Endothelial cell (in vitro differentiated cells): ENCODE results near the gene TMEM39A. TPM values are rescaled to one million over a fixed set of nuclear protein-coding genes. Genes with fewer than 3 reads are reported as not detected.

Source experiments
- DNase-seq: peaks from one replicate; pipeline ENCODE4 v3.0.0; 2021; ENCODE audit warnings: low spot score
- H3K27ac Mint-ChIP-seq: one replicate; pipeline ENCODE4 v1.8.0; 2021; ENCODE audit warnings: mixed read lengths, inconsistent platforms; ENCODE audit not compliant: unreplicated experiment
- H3K27me3 Mint-ChIP-seq: one replicate; pipeline ENCODE4 v1.8.0; 2021; ENCODE audit warnings: mild to moderate bottlenecking, moderate library complexity, mixed read lengths, inconsistent platforms; ENCODE audit not compliant: unreplicated experiment
- H3K36me3 Mint-ChIP-seq: one replicate; pipeline ENCODE4 v1.8.0; 2021; ENCODE audit warnings: mild to moderate bottlenecking, low read depth, mixed read lengths, inconsistent platforms; ENCODE audit not compliant: unreplicated experiment
- H3K4me1 Mint-ChIP-seq: one replicate; pipeline ENCODE4 v1.8.0; 2021; ENCODE audit warnings: mild to moderate bottlenecking, mixed read lengths, inconsistent platforms; ENCODE audit not compliant: unreplicated experiment
- H3K4me3 Mint-ChIP-seq: one replicate; pipeline ENCODE4 v1.8.0; 2021; ENCODE audit warnings: mild to moderate bottlenecking, mixed read lengths, inconsistent platforms; ENCODE audit not compliant: unreplicated experiment
- H3K9me3 Mint-ChIP-seq: one replicate; pipeline ENCODE4 v1.8.0; 2021; ENCODE audit warnings: mixed read lengths, inconsistent platforms; ENCODE audit not compliant: unreplicated experiment
- total RNA-seq: library from RNA; stranded (reverse); fragmentation: NEBNext Ultra II Directional; extraction: Animal tissue kit (Norgen Biotek cat#: 25700); gene quantifications from one replicate; pipeline ENCODE4 v1.2.1, GENCODE V29; 2021; ENCODE audit not compliant: unreplicated experiment
- TF ChIP-seq, protein P1 (sequence below): fragments of 200-600 bp; sonication (generic); IDR thresholded peaks from one replicate; pipeline ENCODE4 v1.5.0; 2021; ENCODE audit warnings: antibody characterized with exemption; ENCODE audit not compliant: unreplicated experiment

The TMEM39A gene
- total RNA-seq, 1 donor from 2014 or later, result 30.5 TPM

DNA sequence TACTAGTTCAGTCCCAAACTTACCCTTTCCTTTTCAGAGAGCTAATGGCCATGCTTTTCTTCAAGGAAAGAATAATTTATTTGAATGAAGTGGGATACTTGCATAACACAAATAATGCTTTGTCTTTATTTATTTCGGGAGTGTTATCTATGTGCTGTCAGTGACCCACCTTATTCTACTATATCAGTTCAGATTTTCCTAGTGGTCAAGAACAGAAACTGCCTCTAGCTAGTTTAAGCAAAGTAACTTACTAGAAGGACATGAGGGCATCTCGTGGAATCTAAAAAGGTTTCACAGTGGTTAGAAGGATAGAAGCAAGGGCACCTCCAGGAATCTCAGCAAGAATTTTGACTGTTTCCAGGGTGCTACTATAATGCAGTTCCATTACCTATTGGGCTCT lies 31.2 kb upstream of the TMEM39A start:
- Mint-ChIP-seq H3K4me1 (peaks cover 2% of the 10 kb centered on the region), H3K36me3 (peaks cover 4% of the 10 kb centered on the region), H3K4me3 (no peak overlapping the region), H3K27me3 (peaks cover 5% of the 10 kb centered on the region), H3K27ac (no peak overlapping the region), H3K9me3 (no peaks in the 10 kb centered on the region)
- DNase-seq, result no peak
- TF ChIP-seq, protein P1, sequence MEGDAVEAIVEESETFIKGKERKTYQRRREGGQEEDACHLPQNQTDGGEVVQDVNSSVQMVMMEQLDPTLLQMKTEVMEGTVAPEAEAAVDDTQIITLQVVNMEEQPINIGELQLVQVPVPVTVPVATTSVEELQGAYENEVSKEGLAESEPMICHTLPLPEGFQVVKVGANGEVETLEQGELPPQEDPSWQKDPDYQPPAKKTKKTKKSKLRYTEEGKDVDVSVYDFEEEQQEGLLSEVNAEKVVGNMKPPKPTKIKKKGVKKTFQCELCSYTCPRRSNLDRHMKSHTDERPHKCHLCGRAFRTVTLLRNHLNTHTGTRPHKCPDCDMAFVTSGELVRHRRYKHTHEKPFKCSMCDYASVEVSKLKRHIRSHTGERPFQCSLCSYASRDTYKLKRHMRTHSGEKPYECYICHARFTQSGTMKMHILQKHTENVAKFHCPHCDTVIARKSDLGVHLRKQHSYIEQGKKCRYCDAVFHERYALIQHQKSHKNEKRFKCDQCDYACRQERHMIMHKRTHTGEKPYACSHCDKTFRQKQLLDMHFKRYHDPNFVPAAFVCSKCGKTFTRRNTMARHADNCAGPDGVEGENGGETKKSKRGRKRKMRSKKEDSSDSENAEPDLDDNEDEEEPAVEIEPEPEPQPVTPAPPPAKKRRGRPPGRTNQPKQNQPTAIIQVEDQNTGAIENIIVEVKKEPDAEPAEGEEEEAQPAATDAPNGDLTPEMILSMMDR, result peak; percentile 23

DNA sequence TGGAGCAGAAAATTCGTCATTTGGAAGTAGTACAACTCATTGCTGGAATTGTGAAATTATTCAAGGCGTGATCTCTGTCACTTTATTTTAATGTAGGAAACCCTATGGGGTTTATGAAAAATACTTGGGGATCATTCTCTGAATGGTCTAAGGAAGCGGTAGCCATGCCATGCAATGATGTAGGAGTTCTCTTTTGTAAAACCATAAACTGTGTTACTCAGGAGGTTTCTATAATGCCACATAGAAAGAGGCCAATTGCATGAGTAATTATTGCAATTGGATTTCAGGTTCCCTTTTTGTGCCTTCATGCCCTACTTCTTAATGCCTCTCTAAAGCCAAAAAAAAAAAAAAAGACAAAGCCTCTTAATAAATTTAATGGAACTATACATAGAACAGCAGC lies 29.4 kb upstream of the TMEM39A start:
- TF ChIP-seq, protein P1, result no peak
- no peaks in the 10 kb centered on the region for H3K4me1 Mint-ChIP-seq

DNA sequence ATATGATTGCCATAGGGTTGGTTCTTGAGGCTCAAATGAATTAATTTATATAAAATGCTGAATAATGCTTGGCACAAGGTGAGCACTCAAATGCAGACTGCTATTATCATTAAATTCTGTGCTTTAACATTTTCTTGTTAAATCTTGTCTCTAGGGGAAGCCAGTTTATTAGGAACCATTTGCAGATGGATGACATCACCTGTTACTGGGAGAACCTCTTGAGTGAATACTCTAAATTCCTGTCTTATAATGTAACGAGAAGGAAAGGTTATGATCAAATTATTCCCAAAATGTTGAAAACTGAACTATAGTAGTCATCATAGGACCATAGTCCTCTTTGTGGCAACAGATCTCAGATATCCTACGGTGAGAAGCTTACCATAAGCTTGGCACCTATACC lies 28.7 kb upstream of the TMEM39A start:
- Mint-ChIP-seq H3K9me3 (no peaks in the 10 kb centered on the region), H3K36me3 (peaks cover 4% of the 10 kb centered on the region), H3K27ac (no peak overlapping the region), H3K4me3 (no peak overlapping the region), H3K4me1 (no peaks in the 10 kb centered on the region), H3K27me3 (no peaks in the 10 kb centered on the region)
- no peak for DNase-seq
- TF ChIP-seq, protein P1, result no peak

More for the DNA sequence above, 29.4 kb upstream of the TMEM39A start:
- H3K27ac Mint-ChIP-seq, result no peak overlapping the region
- peaks cover 2% of the 10 kb centered on the region for H3K27me3 Mint-ChIP-seq
- no peak for DNase-seq
- no peak overlapping the region for H3K4me3 Mint-ChIP-seq
- H3K9me3 Mint-ChIP-seq, result no peaks in the 10 kb centered on the region
- H3K36me3 Mint-ChIP-seq, result peaks cover 4% of the 10 kb centered on the region

DNA sequence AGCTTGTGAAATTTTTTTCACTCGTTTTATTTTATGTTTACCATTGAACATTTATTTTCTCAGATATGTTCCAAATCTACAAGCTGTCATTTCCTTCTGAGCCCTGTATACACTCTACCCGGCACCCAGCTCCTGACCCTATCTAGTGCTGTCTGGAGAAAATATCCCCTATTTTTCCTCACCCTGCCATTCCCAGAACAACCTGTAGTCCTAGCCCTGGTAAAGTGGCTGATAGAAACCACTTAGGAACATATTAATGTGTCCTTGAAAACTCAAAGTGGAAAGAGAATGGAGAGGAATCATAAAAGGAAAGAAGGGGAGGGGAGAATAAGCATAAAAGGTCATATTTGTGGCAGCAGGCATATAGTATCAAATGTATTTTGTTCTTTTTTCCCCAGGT lies 26.7 kb upstream of the TMEM39A start:
- no peak overlapping the region for H3K27ac Mint-ChIP-seq
- peaks cover 10% of the 10 kb centered on the region for H3K36me3 Mint-ChIP-seq
- no peaks in the 10 kb centered on the region for H3K27me3 Mint-ChIP-seq
- H3K4me1 Mint-ChIP-seq, result no peaks in the 10 kb centered on the region
- TF ChIP-seq, protein P1, result no peak
- no peaks in the 10 kb centered on the region for H3K9me3 Mint-ChIP-seq
- no peak overlapping the region for H3K4me3 Mint-ChIP-seq
- DNase-seq, result no peak

DNA sequence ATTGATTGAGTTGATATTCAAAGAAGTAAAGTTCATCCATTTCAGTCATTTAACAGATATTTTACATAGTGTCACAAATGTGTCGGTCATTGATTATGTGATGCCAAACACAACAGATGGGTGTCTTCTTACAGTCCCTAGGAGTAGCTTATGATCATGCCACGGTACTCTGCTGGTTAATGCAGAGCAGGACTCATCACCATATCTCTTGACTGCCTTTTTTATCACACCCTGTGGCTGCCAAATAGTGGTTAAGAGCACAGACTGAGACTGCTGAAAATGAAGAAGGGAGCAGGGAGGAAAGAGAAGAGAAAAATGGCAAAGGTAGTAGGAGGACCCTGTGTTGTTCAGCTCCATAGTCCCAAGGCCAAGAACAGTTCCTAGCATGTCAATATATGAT lies 22.1 kb upstream of the TMEM39A start:
- TF ChIP-seq, protein P1, result no peak
- H3K27me3 Mint-ChIP-seq, result peaks cover 2% of the 10 kb centered on the region

More for the DNA sequence above, 22.1 kb upstream of the TMEM39A start:
- Mint-ChIP-seq H3K27ac (no peak overlapping the region), H3K36me3 (peaks cover 9% of the 10 kb centered on the region), H3K4me1 (no peaks in the 10 kb centered on the region), H3K9me3 (no peaks in the 10 kb centered on the region), H3K4me3 (no peak overlapping the region)
- DNase-seq, result no peak
